Measurements from ENCODE around the gene TNS3. TPM values are rescaled to one million over a fixed set of nuclear protein-coding genes. Genes with fewer than 3 reads are reported as not detected.
"Not testable (repeated sequence)": the region's sequence is repeated elsewhere in the genome, so short reads cannot be mapped to it uniquely, and the experiment has no call there.

Gene TNS3
- total and polyA plus RNA-seq, 10 donors = 17.7 to 247 (median 147) TPM

DNA sequence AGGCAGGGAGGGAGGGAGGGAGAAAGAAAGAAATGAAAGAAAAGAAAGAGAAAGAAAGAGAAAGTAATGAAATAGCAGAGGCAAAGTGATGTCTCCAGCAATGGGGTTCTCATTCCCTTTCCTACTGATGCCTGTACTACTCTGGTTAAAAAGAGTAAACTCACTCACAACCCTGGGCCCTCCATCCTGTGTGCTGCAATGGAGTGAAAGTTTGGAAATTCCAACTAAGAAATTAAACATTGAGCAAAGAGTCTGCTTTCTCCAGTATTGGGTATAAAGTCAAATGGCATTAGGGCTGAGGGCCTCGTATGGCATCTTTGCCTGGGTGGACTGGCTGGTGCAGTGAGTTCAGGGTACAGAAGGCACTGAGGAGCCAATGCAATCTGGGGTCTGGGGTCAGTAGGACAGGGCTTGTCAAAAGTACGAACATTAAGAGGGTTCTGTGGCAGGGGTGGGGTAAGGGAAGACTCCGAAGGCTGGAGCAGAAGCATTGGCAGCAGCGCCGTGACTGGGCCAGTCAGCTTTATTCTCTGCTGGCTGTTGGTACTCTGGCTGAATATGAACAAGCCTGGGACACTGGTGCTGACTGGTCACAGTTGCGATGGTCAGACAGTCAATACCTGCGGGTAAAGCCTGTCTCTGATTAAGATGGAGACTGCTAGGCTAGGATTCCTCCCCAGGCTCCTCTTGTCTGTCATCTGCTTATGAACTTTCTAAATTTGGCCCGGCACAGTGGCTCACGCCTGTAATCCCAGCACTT, 24.1 kb upstream of the TNS3 start:
- no peaks in the 10 kb centered on the region for H3K27me3 ChIP-seq (replicated peaks in 1 of 7)
- no peak overlapping the region for H3K4me3 ChIP-seq
- peak overlapping the region in 6 of 8 donors; percentile 13 to 72 (median 40) for H3K27ac ChIP-seq
- no peak for DNase-seq
- TF ChIP-seq POLR2A (IDR thresholded peaks at IDR 0.05) (no peak), POLR2AphosphoS5 (IDR thresholded peaks at IDR 0.05) (no peak)
- TF ChIP-seq, protein P1, sequence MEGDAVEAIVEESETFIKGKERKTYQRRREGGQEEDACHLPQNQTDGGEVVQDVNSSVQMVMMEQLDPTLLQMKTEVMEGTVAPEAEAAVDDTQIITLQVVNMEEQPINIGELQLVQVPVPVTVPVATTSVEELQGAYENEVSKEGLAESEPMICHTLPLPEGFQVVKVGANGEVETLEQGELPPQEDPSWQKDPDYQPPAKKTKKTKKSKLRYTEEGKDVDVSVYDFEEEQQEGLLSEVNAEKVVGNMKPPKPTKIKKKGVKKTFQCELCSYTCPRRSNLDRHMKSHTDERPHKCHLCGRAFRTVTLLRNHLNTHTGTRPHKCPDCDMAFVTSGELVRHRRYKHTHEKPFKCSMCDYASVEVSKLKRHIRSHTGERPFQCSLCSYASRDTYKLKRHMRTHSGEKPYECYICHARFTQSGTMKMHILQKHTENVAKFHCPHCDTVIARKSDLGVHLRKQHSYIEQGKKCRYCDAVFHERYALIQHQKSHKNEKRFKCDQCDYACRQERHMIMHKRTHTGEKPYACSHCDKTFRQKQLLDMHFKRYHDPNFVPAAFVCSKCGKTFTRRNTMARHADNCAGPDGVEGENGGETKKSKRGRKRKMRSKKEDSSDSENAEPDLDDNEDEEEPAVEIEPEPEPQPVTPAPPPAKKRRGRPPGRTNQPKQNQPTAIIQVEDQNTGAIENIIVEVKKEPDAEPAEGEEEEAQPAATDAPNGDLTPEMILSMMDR (IDR thresholded peaks at IDR 0.05 in 8 of 11, conservative IDR thresholded peaks at IDR 0.05 in 3 of 11) = no peak
- H3K36me3 ChIP-seq = no peaks in the 10 kb centered on the region
- intact Hi-C loops (cut with DNase I; ENCODE audit: low total_unique reads) = no loop called here
- 92 to 95% (median 92%) methylated on average over 9 of the region's 9 CpGs for WGBS, 5 donors
- no peaks in the 10 kb centered on the region for H3K9me3 ChIP-seq
- peaks cover 10 to 38% (median 15%) of the 10 kb centered on the region in 6 donors for H3K4me1 ChIP-seq

DNA sequence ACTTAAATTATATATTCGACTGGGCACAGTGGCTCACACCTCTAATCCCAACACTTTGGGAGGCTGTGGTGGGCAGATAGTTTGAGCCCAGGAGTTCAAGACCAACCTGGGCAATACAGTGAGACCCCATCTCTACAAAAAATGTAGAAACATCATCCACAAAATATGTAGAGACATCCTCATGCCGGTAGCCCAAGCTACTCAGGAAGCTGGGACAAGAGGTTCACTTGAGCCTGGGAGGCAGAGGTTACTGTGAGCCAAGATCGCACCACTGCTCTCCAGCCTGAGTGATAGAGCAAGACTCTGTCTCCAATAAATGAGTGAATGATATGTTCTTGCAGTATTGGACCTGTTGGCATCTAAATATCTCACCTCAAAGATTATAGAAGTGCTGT, 22.6 kb upstream of the TNS3 start:
- TF ChIP-seq POLR2A (IDR thresholded peaks at IDR 0.05) = no peak
- TF ChIP-seq, protein P1 (IDR thresholded peaks at IDR 0.05 in 8 of 11, conservative IDR thresholded peaks at IDR 0.05 in 3 of 11) = no peak
- TF ChIP-seq POLR2AphosphoS5 (IDR thresholded peaks at IDR 0.05) = no peak
- intact Hi-C loops (cut with DNase I; ENCODE audit: low total_unique reads) = no loop called here
- H3K4me1 ChIP-seq = peaks cover 16 to 51% (median 27%) of the 10 kb centered on the region in 6 donors
- no peak overlapping the region for H3K4me3 ChIP-seq
- H3K27ac ChIP-seq = peak overlapping the region in 5 of 8 donors; percentile 30 to 72 (median 47)
- WGBS, 5 donors = 58 to 84% (median 77%) methylated on average over 3 of the region's 3 CpGs
- no peaks in the 10 kb centered on the region for H3K27me3 ChIP-seq (replicated peaks in 1 of 7)
- no peak for DNase-seq
- H3K36me3 ChIP-seq = no peaks in the 10 kb centered on the region
- H3K9me3 ChIP-seq = no peaks in the 10 kb centered on the region

DNA sequence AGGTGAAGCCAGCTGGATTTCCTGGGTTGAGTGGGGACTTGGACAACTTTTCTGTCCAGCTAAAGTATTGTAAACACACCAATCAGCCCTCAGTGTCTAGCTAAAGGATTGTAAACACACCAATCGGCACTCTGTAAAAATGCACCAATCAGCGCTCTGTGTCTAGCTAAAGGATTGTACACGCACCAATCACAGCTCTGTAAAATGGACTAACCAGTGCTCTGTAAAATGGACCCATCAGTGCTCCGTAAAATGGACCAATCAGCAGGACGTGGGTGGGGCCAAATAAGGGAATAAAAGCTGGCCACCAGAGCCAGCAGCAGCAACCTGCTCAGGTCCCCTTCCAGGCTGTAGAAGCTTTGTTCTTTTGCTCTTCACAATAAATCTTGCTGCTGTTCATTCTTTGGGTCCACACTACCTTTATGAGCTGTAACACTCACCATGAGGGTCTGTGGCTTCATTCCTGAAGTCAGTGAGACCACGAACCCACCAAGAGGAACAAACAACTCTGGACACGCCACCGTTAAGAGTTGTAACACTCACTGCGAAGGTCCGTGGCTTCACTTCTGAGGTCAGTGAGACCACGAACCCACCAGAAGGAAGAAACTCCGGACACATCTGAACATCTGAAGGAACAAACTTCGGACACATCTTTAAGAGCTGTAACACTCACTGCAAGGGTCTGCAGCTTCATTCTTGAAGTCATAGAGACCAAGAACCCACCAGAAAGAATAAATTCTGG, 21.8 kb upstream of the TNS3 start:
- H3K27ac ChIP-seq = peak overlapping the region in 5 of 8 donors; percentile 30 to 72 (median 47)

DNA sequence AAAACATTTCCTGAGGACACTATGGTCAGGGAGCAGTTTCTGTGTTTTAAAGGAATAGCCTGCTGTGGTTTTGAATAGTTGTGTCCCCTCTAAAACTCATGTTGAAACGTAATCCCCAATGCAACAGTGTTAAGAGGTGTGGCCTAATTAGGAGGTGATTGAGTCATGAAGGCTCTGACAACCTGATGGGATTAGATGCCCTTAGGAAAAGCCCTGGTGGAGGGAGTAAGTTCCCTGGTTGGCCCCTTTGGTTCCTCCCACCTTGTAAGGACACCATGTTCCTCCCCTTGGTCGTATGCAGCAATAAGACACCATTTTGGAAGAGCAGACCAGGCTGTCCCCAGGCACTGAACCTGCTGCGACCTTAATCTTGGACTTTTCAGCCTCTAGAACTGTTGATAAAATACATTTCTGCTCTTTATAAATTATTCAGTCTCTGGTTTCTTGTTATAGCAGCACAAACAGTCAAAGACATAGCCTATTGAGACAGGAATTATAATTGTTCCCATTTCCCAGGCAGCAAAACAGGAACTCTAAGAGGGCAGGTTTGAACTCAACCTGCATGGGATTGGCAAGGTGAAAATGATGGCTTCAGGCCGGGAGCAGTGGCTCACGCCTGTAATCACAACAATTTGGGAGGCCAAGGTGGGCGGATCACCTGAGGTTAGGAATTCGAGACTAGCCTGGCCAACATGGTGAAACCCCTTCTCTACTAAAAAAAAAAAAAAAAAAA, 20.5 kb upstream of the TNS3 start:
- peaks cover 16 to 51% (median 27%) of the 10 kb centered on the region in 6 donors for H3K4me1 ChIP-seq
- 84 to 93% (median 87%) methylated on average over 7 of the region's 7 CpGs for WGBS, 5 donors
- H3K27me3 ChIP-seq (replicated peaks in 1 of 7) = no peaks in the 10 kb centered on the region
- peaks cover 0 to 17% (median 11%) of the 10 kb centered on the region in 8 donors for H3K9me3 ChIP-seq
- DNase-seq = no peak
- intact Hi-C loops (cut with DNase I; ENCODE audit: low total_unique reads) = no loop called here
- H3K36me3 ChIP-seq = no peaks in the 10 kb centered on the region
- H3K27ac ChIP-seq = peak overlapping the region in 6 of 8 donors; percentile 29 to 81 (median 72)
- TF ChIP-seq POLR2AphosphoS5 (IDR thresholded peaks at IDR 0.05) = no peak
- no peak for TF ChIP-seq POLR2A (IDR thresholded peaks at IDR 0.05)
- TF ChIP-seq, protein P1 (IDR thresholded peaks at IDR 0.05 in 8 of 11, conservative IDR thresholded peaks at IDR 0.05 in 3 of 11) = no peak
- no peak overlapping the region for H3K4me3 ChIP-seq

More for the DNA sequence above, 21.8 kb upstream of the TNS3 start:
- H3K36me3 ChIP-seq; H3K4me3 ChIP-seq; H3K27me3 ChIP-seq (replicated peaks in 1 of 7); intact Hi-C loops (cut with DNase I; ENCODE audit: low total_unique reads); DNase-seq; H3K9me3 ChIP-seq: not testable (repeated sequence)
- 58 to 78% (median 65%) methylated on average over 13 of the region's 13 CpGs for WGBS, 5 donors
- peaks cover 16 to 51% (median 27%) of the 10 kb centered on the region in 6 donors for H3K4me1 ChIP-seq

All from spleen (tissue), 11 donors.